Sigmoid colon (tissue), 7 donors: ENCODE data around the gene MRNIP. TPM values are rescaled to one million over a fixed set of nuclear protein-coding genes. Genes with fewer than 3 reads are reported as not detected.

Source experiments
- DNase-seq: peaks from one replicate; pipeline ENCODE4 v3.0.0-alpha.2; 2019
- H3K27ac ChIP-seq, 4 donors: fragments of 200-600 bp; sonication (generic); one replicate each; pipeline ENCODE4 v1.5.1; 2016 to 2019; ENCODE audit warnings: mild to moderate bottlenecking in 1 of 4
- H3K27me3 ChIP-seq, 3 donors: fragments of 200-600 bp; sonication (generic); one replicate each; pipeline ENCODE4 v1.5.1; 2019; ENCODE audit warnings: mild to moderate bottlenecking in 1 of 3
- H3K36me3 ChIP-seq, 4 donors: fragments of 200-600 bp; sonication (generic); one replicate each; pipeline ENCODE4 v1.5.1; 2016 to 2019
- H3K4me1 ChIP-seq, 4 donors: fragments of 200-600 bp; sonication (generic); one replicate each; pipeline ENCODE4 v1.5.1; 2017 to 2019
- H3K4me3 ChIP-seq, 4 donors: fragments of 200-600 bp; sonication (generic); one replicate each; pipeline ENCODE4 v1.5.1; 2017 to 2019; ENCODE audit warnings: mild to moderate bottlenecking in 2 of 4, moderate library complexity in 1 of 4
- H3K9me3 ChIP-seq, 4 donors: fragments of 200-600 bp in 3 of 4; sonication (generic) in 3 of 4; one replicate each; pipeline versions ENCODE4 v1.5.1 to v1.6.1; 2013 to 2019
- CTCF ChIP-seq, 4 experiments: fragments of 450-650 bp in 3 of 4; fragments of 200-600 bp in 1 of 4; IDR thresholded peaks; one replicate each; pipeline ENCODE4 v1.5.1; 2016 to 2019; ENCODE audit warnings: antibody characterized with exemption in 4 of 4, mild to moderate bottlenecking in 3 of 4, moderate library complexity in 2 of 4
- EP300 ChIP-seq, 4 donors: sonication (generic); formaldehyde crosslinking; IDR thresholded peaks; one replicate each; pipeline ENCODE4 v1.6.1; 2017; ENCODE audit warnings: antibody characterized with exemption in 4 of 4
- POLR2A ChIP-seq, 2 donors: fragments of 450-650 bp; IDR thresholded peaks; one replicate each; pipeline ENCODE4 v1.6.1; 2016; ENCODE audit warnings: antibody characterized with exemption in 2 of 2, mild to moderate bottlenecking in 2 of 2, moderate library complexity in 2 of 2
- POLR2AphosphoS5 ChIP-seq, 4 donors: sonication (generic); formaldehyde crosslinking; IDR thresholded peaks; one replicate each; pipeline ENCODE4 v1.6.1; 2017; ENCODE audit warnings: antibody characterized with exemption in 4 of 4
- WGBS, 2 donors: extraction: QIAGEN DNeasy Blood & Tissue Kit; methylation state at CpG; one replicate each; pipeline ENCODE4 v1.1.7; 2013; 5-methylcytosine and 5-hydroxymethylcytosine counted together
- intact Hi-C: fragments of 100-400 bp; cut with DNase I; formaldehyde crosslinking; loops from one replicate; pipeline ENCODE4 v1.15.1; 2023
- polyA plus RNA-seq, 3 donors: library from polyadenylated mRNA; stranded (reverse); fragments of 200-250 nt; gene quantifications; one replicate each; pipeline ENCODE4 v1.2.3, GENCODE V29; 2013
- total RNA-seq, 4 donors: library from RNA; depleted of rRNA; stranded (reverse); fragments of >200 nt; gene quantifications; one replicate each; pipeline ENCODE4 v1.1.0, GENCODE V29; 2016
- donor health status: healthy with polysubstance abuse.
- donor health status: Bipolar disorder and iron deficiency.
- donor health status: healthy.

MRNIP gene
- total and polyA plus RNA-seq, 7 donors, result 8.3 to 59.8 (median 30.7) TPM

DNA sequence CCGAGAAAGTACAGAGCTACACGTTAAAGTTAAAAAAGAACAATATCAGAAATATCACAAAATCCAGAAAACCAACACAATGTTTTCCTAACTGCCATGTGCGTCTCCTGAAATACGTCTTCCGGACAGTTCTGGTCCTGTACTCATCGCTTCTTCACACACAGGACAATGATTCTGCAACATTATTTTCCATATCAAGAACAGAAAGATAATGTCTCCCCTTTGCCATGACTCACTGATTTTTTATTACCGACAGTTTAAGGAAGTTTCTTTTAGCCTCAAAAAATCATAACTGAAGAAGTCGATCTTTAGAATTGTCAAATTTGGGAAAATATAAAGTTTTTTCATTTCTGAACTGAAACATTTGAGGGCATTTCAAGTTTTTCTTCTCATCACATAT, 46.5 kb upstream of the MRNIP start:
- WGBS, 2 donors, result 84 to 90% methylated on average over 8 of the region's 8 CpGs
- Histone ChIP-seq H3K27me3 (no peaks in the 10 kb centered on the region), H3K27ac (no peak overlapping the region), H3K4me1 (peaks cover 0 to 21% (median 19%) of the 10 kb centered on the region in 4 donors), H3K36me3 (peaks cover 0 to 37% (median 15%) of the 10 kb centered on the region in 4 donors), H3K9me3 (no peaks in the 10 kb centered on the region), H3K4me3 (no peak overlapping the region)
- intact Hi-C loops, result loop anchor here (5.0 kb wide), 4 partner anchors 48 to 167 kb away; partner anchors contain the start of genes MGAT4B, MRNIP and RNF130
- DNase-seq, result no peak
- TF ChIP-seq EP300 (IDR thresholded peaks at IDR 0.05) (no peak), POLR2A (IDR thresholded peaks at IDR 0.05) (no peak), POLR2AphosphoS5 (IDR thresholded peaks at IDR 0.05) (no peak), CTCF (IDR thresholded peaks at IDR 0.05) (no peak)

DNA sequence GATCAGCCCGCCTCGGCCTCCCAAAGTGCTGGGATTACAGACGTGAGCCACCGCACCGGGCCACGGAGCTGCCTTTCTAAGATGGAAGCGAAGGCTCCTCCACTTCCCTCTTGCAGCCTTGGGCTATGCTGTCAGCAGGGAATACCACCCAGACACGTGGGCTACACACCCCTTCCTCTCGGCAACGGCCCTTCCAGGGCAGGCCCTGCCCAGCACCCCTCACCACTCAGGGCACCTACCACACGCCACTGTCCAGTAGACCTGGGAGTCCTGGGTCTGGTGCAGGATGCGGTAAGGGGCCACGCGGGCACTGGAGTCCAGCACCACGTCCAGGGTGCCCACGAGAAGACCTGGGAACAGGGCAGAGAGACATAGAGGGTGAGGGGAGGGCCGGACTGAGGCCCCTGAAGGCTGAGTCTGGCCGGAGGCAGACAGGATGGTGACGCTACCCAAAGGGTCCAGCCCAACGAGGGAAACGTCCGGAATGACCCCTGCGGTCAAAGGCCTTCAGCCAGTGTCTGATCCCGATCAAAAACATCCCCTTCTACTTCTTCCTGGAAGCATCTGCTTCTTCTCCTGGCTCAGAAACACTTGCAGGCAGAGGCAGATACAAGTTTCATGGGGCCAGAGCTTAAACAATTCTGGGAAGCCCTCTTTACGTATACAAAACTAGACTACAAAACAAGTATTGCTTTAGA, 46.0 kb upstream of the MRNIP start:
- no peaks in the 10 kb centered on the region for H3K9me3 ChIP-seq
- WGBS, 2 donors, result 94 to 95% methylated on average over 25 of the region's 25 CpGs
- H3K4me1 ChIP-seq, result peaks cover 0 to 21% (median 19%) of the 10 kb centered on the region in 4 donors
- peaks cover 0 to 42% (median 15%) of the 10 kb centered on the region in 4 donors for H3K36me3 ChIP-seq
- no peak for TF ChIP-seq POLR2AphosphoS5 (IDR thresholded peaks at IDR 0.05)
- no peak for TF ChIP-seq CTCF (IDR thresholded peaks at IDR 0.05)
- no peak for TF ChIP-seq EP300 (IDR thresholded peaks at IDR 0.05)
- TF ChIP-seq POLR2A (IDR thresholded peaks at IDR 0.05), result no peak
- no peak overlapping the region for H3K27ac ChIP-seq
- DNase-seq, result no peak
- no peaks in the 10 kb centered on the region for H3K27me3 ChIP-seq
- H3K4me3 ChIP-seq, result no peak overlapping the region
- intact Hi-C loops, result loop anchor here (5.0 kb wide), 4 partner anchors 47 to 168 kb away; partner anchors contain the start of genes MGAT4B, MRNIP and RNF130

GRCh38 chr5:179902763-179903158, 44.1 kb upstream of the MRNIP start:
- TF ChIP-seq CTCF (IDR thresholded peaks at IDR 0.05), result no peak
- no peak for TF ChIP-seq POLR2AphosphoS5 (IDR thresholded peaks at IDR 0.05)
- TF ChIP-seq POLR2A (IDR thresholded peaks at IDR 0.05), result no peak
- no peak for TF ChIP-seq EP300 (IDR thresholded peaks at IDR 0.05)
- intact Hi-C loops, result no loop called here
- Histone ChIP-seq H3K36me3 (peaks cover 15 to 61% (median 27%) of the 10 kb centered on the region in 4 donors), H3K9me3 (no peaks in the 10 kb centered on the region), H3K4me3 (no peak overlapping the region), H3K27me3 (no peaks in the 10 kb centered on the region), H3K4me1 (peaks cover 0 to 12% (median 11%) of the 10 kb centered on the region in 4 donors), H3K27ac (no peak overlapping the region)
- DNase-seq, result no peak
- 92 to 95% methylated on average over 7 of the region's 7 CpGs for WGBS, 2 donors

- DNase-seq, result no peak
- Histone ChIP-seq H3K4me3 (no peak overlapping the region), H3K27ac (no peak overlapping the region), H3K36me3 (peaks cover 15 to 67% (median 32%) of the 10 kb centered on the region in 4 donors), H3K9me3 (no peaks in the 10 kb centered on the region), H3K4me1 (peaks cover 0 to 12% (median 11%) of the 10 kb centered on the region in 4 donors), H3K27me3 (no peaks in the 10 kb centered on the region)
- intact Hi-C loops, result no loop called here
- TF ChIP-seq CTCF (IDR thresholded peaks at IDR 0.05) (no peak), POLR2AphosphoS5 (IDR thresholded peaks at IDR 0.05) (no peak), POLR2A (IDR thresholded peaks at IDR 0.05) (no peak), EP300 (IDR thresholded peaks at IDR 0.05) (no peak)
- WGBS, 2 donors, result 92 to 95% methylated on average over 15 of the region's 15 CpGs
Measured at GRCh38 chr5:179901915-179902762, 43.5 kb upstream of the MRNIP start.
